ENCODE measurements around the gene TXLNB.
"Not testable (repeated sequence)": the region's sequence is repeated elsewhere in the genome, so short reads cannot be mapped to it uniquely, and the experiment has no call there.

GRCh38 chr6:139228387-139228786 is 63.4 kb downstream of the TXLNB start:
- not testable (repeated sequence) for TF ChIP-seq CTCF (IDR thresholded peaks at IDR 0.05); POLR2AphosphoS5 (IDR thresholded peaks at IDR 0.05; ENCODE audit: low read depth, low read length); TCF7L2 (IDR thresholded peaks at IDR 0.05; ENCODE audit: low read depth, low read length)
- TF ChIP-seq, protein P1, sequence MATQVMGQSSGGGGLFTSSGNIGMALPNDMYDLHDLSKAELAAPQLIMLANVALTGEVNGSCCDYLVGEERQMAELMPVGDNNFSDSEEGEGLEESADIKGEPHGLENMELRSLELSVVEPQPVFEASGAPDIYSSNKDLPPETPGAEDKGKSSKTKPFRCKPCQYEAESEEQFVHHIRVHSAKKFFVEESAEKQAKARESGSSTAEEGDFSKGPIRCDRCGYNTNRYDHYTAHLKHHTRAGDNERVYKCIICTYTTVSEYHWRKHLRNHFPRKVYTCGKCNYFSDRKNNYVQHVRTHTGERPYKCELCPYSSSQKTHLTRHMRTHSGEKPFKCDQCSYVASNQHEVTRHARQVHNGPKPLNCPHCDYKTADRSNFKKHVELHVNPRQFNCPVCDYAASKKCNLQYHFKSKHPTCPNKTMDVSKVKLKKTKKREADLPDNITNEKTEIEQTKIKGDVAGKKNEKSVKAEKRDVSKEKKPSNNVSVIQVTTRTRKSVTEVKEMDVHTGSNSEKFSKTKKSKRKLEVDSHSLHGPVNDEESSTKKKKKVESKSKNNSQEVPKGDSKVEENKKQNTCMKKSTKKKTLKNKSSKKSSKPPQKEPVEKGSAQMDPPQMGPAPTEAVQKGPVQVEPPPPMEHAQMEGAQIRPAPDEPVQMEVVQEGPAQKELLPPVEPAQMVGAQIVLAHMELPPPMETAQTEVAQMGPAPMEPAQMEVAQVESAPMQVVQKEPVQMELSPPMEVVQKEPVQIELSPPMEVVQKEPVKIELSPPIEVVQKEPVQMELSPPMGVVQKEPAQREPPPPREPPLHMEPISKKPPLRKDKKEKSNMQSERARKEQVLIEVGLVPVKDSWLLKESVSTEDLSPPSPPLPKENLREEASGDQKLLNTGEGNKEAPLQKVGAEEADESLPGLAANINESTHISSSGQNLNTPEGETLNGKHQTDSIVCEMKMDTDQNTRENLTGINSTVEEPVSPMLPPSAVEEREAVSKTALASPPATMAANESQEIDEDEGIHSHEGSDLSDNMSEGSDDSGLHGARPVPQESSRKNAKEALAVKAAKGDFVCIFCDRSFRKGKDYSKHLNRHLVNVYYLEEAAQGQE (IDR thresholded peaks at IDR 0.05; ENCODE audit: insufficient read depth in 1 of 2, low read depth in 2 of 2, low read length in 1 of 2) = not testable (repeated sequence)
